ENCODE data around the gene RAB37. TPM values are rescaled to one million over a fixed set of nuclear protein-coding genes. Genes with fewer than 3 reads are reported as not detected.
A peak's percentile ranks its signal among the peaks of the same experiment; 100 is the strongest.

The RAB37 gene
- total RNA-seq, 1 donor from 2014 or later = 0.69 TPM

GRCh38 chr17:74763565-74764387 lies 26.7 kb downstream of the RAB37 start:
- DNase-seq = no peak

- DNase-seq = no peak
Measured at GRCh38 chr17:74764751-74765286, 27.8 kb downstream of the RAB37 start.

- DNase-seq = no peak
Measured at GRCh38 chr17:74766413-74766812, 29.4 kb downstream of the RAB37 start.

GRCh38 chr17:74767111-74767516 lies 30.1 kb downstream of the RAB37 start:
- DNase-seq = no peak

GRCh38 chr17:74768069-74768762 lies 31.2 kb downstream of the RAB37 start:
- no peak for DNase-seq

GRCh38 chr17:74768763-74769114 lies 31.7 kb downstream of the RAB37 start:
- no peak for DNase-seq

GRCh38 chr17:74769266-74769855 lies 32.3 kb downstream of the RAB37 start:
- DNase-seq = no peak

GRCh38 chr17:74769856-74770497 lies 32.9 kb downstream of the RAB37 start:
- no peak for DNase-seq

GRCh38 chr17:74770498-74771318 lies 33.7 kb downstream of the RAB37 start:
- no peak for DNase-seq

- no peak for DNase-seq
Measured at GRCh38 chr17:74771319-74771914, 34.4 kb downstream of the RAB37 start.

- no peak for DNase-seq
Measured at GRCh38 chr17:74772053-74772452, 35.0 kb downstream of the RAB37 start.

- DNase-seq = no peak
Measured at GRCh38 chr17:74773414-74773813, 36.4 kb downstream of the RAB37 start.

GRCh38 chr17:74773871-74774286 lies 36.8 kb downstream of the RAB37 start:
- DNase-seq = no peak

- DNase-seq = no peak
Measured at GRCh38 chr17:74775409-74776043, 38.5 kb downstream of the RAB37 start.

GRCh38 chr17:74776044-74776962 lies 39.2 kb downstream of the RAB37 start, which contains the start of gene NAT9:
NAT9 (minus strand) TSS chr17:74776345; CDS start chr17:74775698, 647 bp downstream.
- peak; percentile 92 for DNase-seq

GRCh38 chr17:74776990-74777389 lies 39.9 kb downstream of the RAB37 start:
- no peak for DNase-seq

GRCh38 chr17:74777901-74778515 lies 41.0 kb downstream of the RAB37 start:
- no peak for DNase-seq

- no peak for DNase-seq
Measured at GRCh38 chr17:74778960-74779359, 41.9 kb downstream of the RAB37 start.

GRCh38 chr17:74779501-74779900 lies 42.4 kb downstream of the RAB37 start:
- no peak for DNase-seq

All from skin of body (tissue), 2 donors.